GM19372 (cell line): ENCODE data around the gene IL17RE.
"Not testable (repeated sequence)": the region's sequence is repeated elsewhere in the genome, so short reads cannot be mapped to it uniquely, and the experiment has no call there.

Experiments used
- ATAC-seq: cut with Tn5 transposase; IDR thresholded peaks from one replicate; pipeline ENCODE4 v1.9.1; 2021; ENCODE audit warnings: mild to moderate bottlenecking, low read depth, moderate library complexity; ENCODE audit not compliant: unreplicated experiment

The IL17RE gene

GRCh38 chr3:9902372-9903237, at the start of gene IL17RE:
TSS of gene IL17RE (plus strand) at chr3:9902848. CDS start at chr3:9902933, 85 bp downstream.
- no peak for ATAC-seq

GRCh38 chr3:9854291-9854940, 48.2 kb upstream of the IL17RE start:
- ATAC-seq: not testable (repeated sequence)

GRCh38 chr3:9855594-9855993, 47.1 kb upstream of the IL17RE start:
- no peak for ATAC-seq

GRCh38 chr3:9859530-9860025, 43.1 kb upstream of the IL17RE start:
- no peak for ATAC-seq

- no peak for ATAC-seq
These were observed 41.4 kb upstream of the IL17RE start for GRCh38 chr3:9861201-9861600.

GRCh38 chr3:9861626-9862130, 41.0 kb upstream of the IL17RE start:
- no peak for ATAC-seq

GRCh38 chr3:9862391-9863057, 40.1 kb upstream of the IL17RE start:
- ATAC-seq: no peak

- no peak for ATAC-seq
These were observed 39.4 kb upstream of the IL17RE start for GRCh38 chr3:9863058-9863772.

- no peak for ATAC-seq
These were observed 38.3 kb upstream of the IL17RE start for GRCh38 chr3:9864200-9864927.

GRCh38 chr3:9865125-9865637, 37.5 kb upstream of the IL17RE start:
- ATAC-seq: not testable (repeated sequence)

GRCh38 chr3:9866639-9867038, 36.0 kb upstream of the IL17RE start:
- ATAC-seq: no peak

- ATAC-seq: no peak
These were observed 35.5 kb upstream of the IL17RE start for GRCh38 chr3:9867106-9867505.

GRCh38 chr3:9869955-9870354, 32.7 kb upstream of the IL17RE start:
- no peak for ATAC-seq

GRCh38 chr3:9870978-9871377, 31.7 kb upstream of the IL17RE start:
- ATAC-seq: no peak

- not testable (repeated sequence) for ATAC-seq
These were observed 30.6 kb upstream of the IL17RE start for GRCh38 chr3:9872067-9872466.

GRCh38 chr3:9875448-9875847, 27.2 kb upstream of the IL17RE start:
- no peak for ATAC-seq

- ATAC-seq: not testable (repeated sequence)
These were observed 26.4 kb upstream of the IL17RE start for GRCh38 chr3:9876255-9876654.

GRCh38 chr3:9876991-9877390, 25.7 kb upstream of the IL17RE start:
- ATAC-seq: no peak

- no peak for ATAC-seq
These were observed 23.9 kb upstream of the IL17RE start for GRCh38 chr3:9878700-9879099.
